Tibial nerve (tissue), 4 donors: ENCODE measurements around the gene C1orf52. TPM values are rescaled to one million over a fixed set of nuclear protein-coding genes. Genes with fewer than 3 reads are reported as not detected.

Experiments used
- DNase-seq, 2 donors: peaks; one replicate each; pipeline ENCODE4 v3.0.0-alpha.2; 2019; ENCODE audit warnings: low spot score in 2 of 2
- H3K27ac ChIP-seq, 4 donors: fragments of 200-600 bp; sonication (generic) in 3 of 4; one replicate each; pipeline ENCODE4 v1.5.1; 2017 to 2019; ENCODE audit warnings: mild to moderate bottlenecking in 1 of 4
- H3K27me3 ChIP-seq, 2 donors: fragments of 200-600 bp; sonication (generic) in 1 of 2; one replicate each; pipeline versions ENCODE4 v1.5.1 to v1.6.0; 2017 to 2019
- H3K36me3 ChIP-seq, 3 donors: fragments of 200-600 bp; sonication (generic); one replicate each; pipeline ENCODE4 v1.5.1; 2018 to 2019
- H3K4me1 ChIP-seq, 4 donors: fragments of 200-600 bp; sonication (generic) in 3 of 4; one replicate each; pipeline ENCODE4 v1.5.1; 2017 to 2019
- H3K4me3 ChIP-seq, 4 donors: fragments of 200-600 bp; sonication (generic) in 3 of 4; one replicate each; pipeline ENCODE4 v1.5.1; 2017 to 2019; ENCODE audit warnings: mild to moderate bottlenecking in 1 of 4, moderate library complexity in 1 of 4
- H3K9me3 ChIP-seq, 4 donors: fragments of 200-600 bp; sonication (generic) in 3 of 4; one replicate each; pipeline ENCODE4 v1.5.1; 2017 to 2019
- EP300 ChIP-seq, 2 donors: sonication (generic); formaldehyde crosslinking; IDR thresholded peaks; one replicate each; pipeline ENCODE4 v1.6.1; 2017; ENCODE audit warnings: antibody characterized with exemption in 2 of 2, mild to moderate bottlenecking in 1 of 2
- POLR2A ChIP-seq, 2 donors: fragments of 450-650 bp; IDR thresholded peaks; one replicate each; pipeline ENCODE4 v1.6.1; 2017; ENCODE audit warnings: antibody characterized with exemption in 2 of 2, mild to moderate bottlenecking in 2 of 2, moderate library complexity in 2 of 2
- WGBS, 2 donors: methylation state at CpG; one replicate each; pipeline ENCODE4 v1.1.5; 2018; 5-methylcytosine and 5-hydroxymethylcytosine counted together
- total RNA-seq, 4 donors: library from RNA; depleted of rRNA; stranded (reverse); fragments of >200 nt; gene quantifications; one replicate each; pipeline ENCODE4 v1.1.0, GENCODE V29; 2016
- TF ChIP-seq, protein P1 (sequence below), 5 experiments: fragments of 200-600 bp in 3 of 5; fragments of 450-650 bp in 2 of 5; sonication (generic) in 3 of 5; IDR thresholded peaks; one replicate each; pipeline ENCODE4 v1.5.1; 2016 to 2019; ENCODE audit warnings: antibody characterized with exemption in 5 of 5, mild to moderate bottlenecking in 3 of 5, moderate library complexity in 2 of 5

Gene C1orf52
- total RNA-seq, 4 donors from 2014 or later = 12.7 to 34.8 (median 24.5) TPM

DNA sequence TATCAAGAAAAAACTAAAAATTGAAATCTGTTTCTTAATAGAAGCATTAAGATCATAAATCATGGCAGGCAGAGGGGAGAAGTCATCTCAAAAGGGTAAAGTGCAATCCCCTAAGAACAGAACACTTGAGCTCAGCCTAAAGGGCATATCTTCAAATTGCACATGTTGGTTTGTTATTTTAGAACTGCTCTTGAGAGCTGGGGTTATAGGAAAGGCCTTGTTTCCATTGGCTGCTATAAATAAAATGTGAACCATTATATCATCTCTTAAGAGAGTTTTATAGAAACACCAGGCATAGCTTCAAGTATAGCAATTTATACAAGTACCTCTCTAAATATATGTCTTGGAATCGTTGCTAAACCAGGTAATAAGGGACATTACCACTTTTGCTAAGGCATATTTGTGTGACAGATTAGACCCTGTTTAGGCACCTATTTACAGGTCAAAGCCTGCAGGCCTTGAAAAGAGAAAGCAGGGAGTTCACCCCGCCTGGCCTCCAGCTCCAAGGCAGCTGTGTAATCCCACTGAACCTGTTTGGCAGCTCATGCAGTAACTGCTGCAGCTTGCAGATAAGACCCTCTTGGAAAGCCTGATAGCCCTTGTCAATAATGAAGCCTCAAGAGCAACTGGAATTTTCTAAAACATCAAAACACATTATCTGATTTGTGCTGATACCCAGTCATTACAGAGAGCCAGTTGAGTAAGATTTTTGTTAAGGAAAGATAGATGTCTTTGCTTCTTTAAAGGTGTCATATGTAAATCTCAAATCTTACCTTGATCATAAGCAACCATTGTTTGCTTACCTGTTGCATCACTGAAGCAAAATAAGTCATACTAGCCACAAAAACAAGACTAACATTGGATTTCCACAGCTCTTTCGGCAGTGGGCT lies 34.5 kb downstream of the C1orf52 start:
- no peaks in the 10 kb centered on the region for H3K9me3 ChIP-seq
- no peaks in the 10 kb centered on the region for H3K27me3 ChIP-seq
- H3K36me3 ChIP-seq = no peaks in the 10 kb centered on the region
- no peak overlapping the region for H3K4me3 ChIP-seq
- no peak for TF ChIP-seq EP300 (IDR thresholded peaks at IDR 0.05)
- TF ChIP-seq POLR2A (IDR thresholded peaks at IDR 0.05) = no peak
- TF ChIP-seq, protein P1, sequence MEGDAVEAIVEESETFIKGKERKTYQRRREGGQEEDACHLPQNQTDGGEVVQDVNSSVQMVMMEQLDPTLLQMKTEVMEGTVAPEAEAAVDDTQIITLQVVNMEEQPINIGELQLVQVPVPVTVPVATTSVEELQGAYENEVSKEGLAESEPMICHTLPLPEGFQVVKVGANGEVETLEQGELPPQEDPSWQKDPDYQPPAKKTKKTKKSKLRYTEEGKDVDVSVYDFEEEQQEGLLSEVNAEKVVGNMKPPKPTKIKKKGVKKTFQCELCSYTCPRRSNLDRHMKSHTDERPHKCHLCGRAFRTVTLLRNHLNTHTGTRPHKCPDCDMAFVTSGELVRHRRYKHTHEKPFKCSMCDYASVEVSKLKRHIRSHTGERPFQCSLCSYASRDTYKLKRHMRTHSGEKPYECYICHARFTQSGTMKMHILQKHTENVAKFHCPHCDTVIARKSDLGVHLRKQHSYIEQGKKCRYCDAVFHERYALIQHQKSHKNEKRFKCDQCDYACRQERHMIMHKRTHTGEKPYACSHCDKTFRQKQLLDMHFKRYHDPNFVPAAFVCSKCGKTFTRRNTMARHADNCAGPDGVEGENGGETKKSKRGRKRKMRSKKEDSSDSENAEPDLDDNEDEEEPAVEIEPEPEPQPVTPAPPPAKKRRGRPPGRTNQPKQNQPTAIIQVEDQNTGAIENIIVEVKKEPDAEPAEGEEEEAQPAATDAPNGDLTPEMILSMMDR (IDR thresholded peaks at IDR 0.05) = no peak
- H3K4me1 ChIP-seq = peaks cover 0 to 19% (median 0%) of the 10 kb centered on the region in 4 donors
- no peak for DNase-seq
- WGBS, 2 donors = 54 to 64% methylated on average over 3 of the region's 3 CpGs
- no peak overlapping the region for H3K27ac ChIP-seq

DNA sequence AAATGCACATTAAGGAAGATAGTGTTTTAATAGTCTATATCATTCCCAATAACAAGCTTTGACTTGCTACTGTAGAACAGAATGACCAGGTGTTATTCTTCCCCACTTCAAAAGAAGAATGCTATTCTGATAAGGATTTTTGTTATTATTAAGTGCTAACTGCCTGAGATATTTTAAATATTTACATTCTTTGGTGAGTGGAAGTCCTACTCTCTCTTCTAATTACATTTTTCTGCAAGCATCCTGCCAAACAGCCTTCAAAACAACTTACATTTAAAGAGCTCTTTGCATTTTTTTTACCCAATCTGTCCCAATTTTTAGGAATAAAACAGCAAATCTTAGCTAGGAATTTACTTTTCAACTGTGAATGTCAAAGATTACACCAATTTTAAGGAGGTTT lies 35.2 kb downstream of the C1orf52 start:
- TF ChIP-seq POLR2A (IDR thresholded peaks at IDR 0.05) (no peak), EP300 (IDR thresholded peaks at IDR 0.05) (no peak)
- TF ChIP-seq, protein P1 (IDR thresholded peaks at IDR 0.05) = no peak
- Histone ChIP-seq H3K4me1 (peaks cover 0 to 19% (median 0%) of the 10 kb centered on the region in 4 donors), H3K27ac (no peak overlapping the region), H3K9me3 (no peaks in the 10 kb centered on the region), H3K27me3 (no peaks in the 10 kb centered on the region), H3K4me3 (no peak overlapping the region), H3K36me3 (no peaks in the 10 kb centered on the region)
- no peak for DNase-seq

DNA sequence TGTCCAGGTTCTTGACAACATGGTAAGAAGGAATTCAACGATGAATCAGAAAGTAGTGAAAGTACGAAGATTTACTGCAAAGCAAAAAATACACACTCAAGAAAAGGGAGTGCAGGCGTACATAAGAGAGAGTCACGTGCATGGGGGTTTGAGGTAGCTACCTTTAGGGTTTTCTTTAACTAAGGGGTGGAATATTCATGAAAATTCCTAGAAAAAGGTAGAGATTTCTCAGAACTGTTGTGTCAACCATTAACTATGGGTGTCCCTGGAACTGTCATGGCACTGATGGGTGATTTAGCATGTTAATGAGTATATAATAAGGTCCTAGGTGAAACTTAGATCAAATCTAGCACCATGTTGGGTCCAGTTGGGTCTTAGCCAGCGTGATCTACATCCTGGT lies 36.1 kb downstream of the C1orf52 start:
- TF ChIP-seq POLR2A (IDR thresholded peaks at IDR 0.05) = no peak
- TF ChIP-seq EP300 (IDR thresholded peaks at IDR 0.05) = no peak
- H3K9me3 ChIP-seq = no peaks in the 10 kb centered on the region
- peaks cover 0 to 19% (median 0%) of the 10 kb centered on the region in 4 donors for H3K4me1 ChIP-seq
- no peak for DNase-seq
- H3K4me3 ChIP-seq = no peak overlapping the region
- no peak overlapping the region for H3K27ac ChIP-seq
- H3K36me3 ChIP-seq = no peaks in the 10 kb centered on the region
- no peaks in the 10 kb centered on the region for H3K27me3 ChIP-seq
- WGBS, 2 donors = 80 to 83% methylated on average over 5 of the region's 5 CpGs

DNA sequence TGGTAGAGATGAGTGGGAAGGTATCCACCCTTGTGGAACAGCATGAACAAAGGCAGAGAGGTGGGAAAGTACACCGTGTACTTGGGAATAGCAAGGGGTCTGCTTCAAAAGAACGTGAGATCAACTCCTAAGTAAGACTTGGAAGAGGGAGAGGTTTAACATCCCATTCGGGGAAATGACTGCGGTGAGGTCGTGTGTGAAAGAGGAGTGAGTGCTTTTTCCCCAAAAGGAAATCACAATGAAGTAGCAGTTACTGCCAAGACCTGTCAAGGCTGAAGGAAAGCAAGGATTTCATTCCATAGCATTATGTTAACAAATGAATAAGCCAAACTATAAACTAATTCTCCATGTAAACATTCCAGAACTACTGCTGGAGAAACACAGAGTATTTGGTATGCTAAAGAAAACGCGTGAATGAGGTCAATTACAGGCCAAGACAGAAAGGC lies 38.7 kb downstream of the C1orf52 start:
- Histone ChIP-seq H3K27me3 (no peaks in the 10 kb centered on the region), H3K9me3 (no peaks in the 10 kb centered on the region), H3K36me3 (no peaks in the 10 kb centered on the region), H3K4me3 (no peak overlapping the region), H3K4me1 (peaks cover 0 to 14% (median 0%) of the 10 kb centered on the region in 4 donors), H3K27ac (no peak overlapping the region)
- DNase-seq = no peak
- TF ChIP-seq POLR2A (IDR thresholded peaks at IDR 0.05) (no peak), EP300 (IDR thresholded peaks at IDR 0.05) (no peak)
- TF ChIP-seq, protein P1 (IDR thresholded peaks at IDR 0.05) = no peak
- 34 to 36% methylated on average over 7 of the region's 7 CpGs for WGBS, 2 donors

DNA sequence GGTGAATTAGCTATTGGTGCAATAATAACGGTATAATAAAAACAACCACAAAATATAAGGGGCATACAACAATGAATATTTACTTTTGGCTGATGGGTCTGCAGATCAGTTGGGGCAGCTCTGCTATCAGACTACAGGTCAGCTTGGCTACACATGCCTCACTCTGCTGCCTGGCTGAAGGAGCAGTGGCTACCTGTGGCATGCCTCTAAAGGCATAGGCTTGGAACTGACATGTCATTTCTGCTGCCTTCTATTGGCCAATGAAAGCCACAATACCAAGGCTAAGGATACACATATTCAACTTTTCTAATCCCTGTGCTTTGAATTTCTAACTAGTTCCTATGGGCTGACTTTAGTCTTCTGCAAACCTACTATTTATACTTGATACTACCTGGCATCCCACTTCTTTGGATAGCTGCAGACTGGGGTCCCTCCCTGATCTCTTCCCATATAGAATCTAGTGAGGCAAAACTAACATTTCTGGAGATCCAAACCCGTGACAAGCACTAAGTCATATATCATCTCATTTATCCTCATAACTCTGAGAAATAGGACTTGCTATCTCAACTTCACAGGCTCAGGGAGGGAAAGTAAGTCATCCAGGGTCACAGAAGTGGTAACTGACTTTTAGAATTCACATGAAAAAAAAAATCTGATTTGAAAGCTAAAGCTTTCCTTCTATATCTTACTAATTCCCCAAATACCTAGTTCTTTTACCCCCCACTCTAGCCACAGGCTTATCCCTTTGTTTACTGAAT lies 39.4 kb downstream of the C1orf52 start:
- no peaks in the 10 kb centered on the region for H3K27me3 ChIP-seq
- DNase-seq = no peak
- no peak overlapping the region for H3K27ac ChIP-seq
- peaks cover 0 to 9% (median 0%) of the 10 kb centered on the region in 4 donors for H3K4me1 ChIP-seq
- H3K36me3 ChIP-seq = no peaks in the 10 kb centered on the region
- no peaks in the 10 kb centered on the region for H3K9me3 ChIP-seq
- TF ChIP-seq POLR2A (IDR thresholded peaks at IDR 0.05) = no peak
- TF ChIP-seq, protein P1 (IDR thresholded peaks at IDR 0.05) = no peak
- TF ChIP-seq EP300 (IDR thresholded peaks at IDR 0.05) = no peak
- no peak overlapping the region for H3K4me3 ChIP-seq
- WGBS, 2 donors = 80 to 95% methylated on average over 2 of the region's 2 CpGs
